Common myeloid progenitor, CD34-positive (primary cell): ENCODE measurements around the gene SLIT3.

ENCODE experiments used
- CTCF ChIA-PET: fragments of 350-600 bp; sonication (Branson Sonifier 250); formaldehyde crosslinking; loops from one replicate; lab custom pipeline; 2021; ENCODE audit warnings: antibody characterized with exemption; lab: Charles Lee
- POLR2A ChIA-PET: fragments of 350-600 bp; sonication (Branson Sonifier 250); formaldehyde crosslinking; loops from one replicate; lab custom pipeline; 2021; ENCODE audit warnings: antibody characterized with exemption; lab: Charles Lee
- DNase-seq, 3 donors: peaks; one replicate each; pipeline versions ENCODE4 v3.0.0 to v3.0.0-alpha.2; 2013
- H3K27ac ChIP-seq, 2 experiments: 1 replicate in 1 of 2; 2 replicates in 1 of 2; pipeline ENCODE4 v1.7.0; 2013; ENCODE audit warnings: inconsistent platforms in 2 of 2, low read length in 2 of 2, mild to moderate bottlenecking in 2 of 2, low read depth in 1 of 2, moderate library complexity in 1 of 2; ENCODE audit not compliant: severe bottlenecking in 2 of 2, insufficient read depth in 1 of 2, poor library complexity in 1 of 2
- H3K27me3 ChIP-seq, 5 experiments: replicated peaks in 2 of 5; 1 replicate in 3 of 5; 2 replicates in 2 of 5; pipeline versions ENCODE4 v1.6.1 to v1.7.0; 2013; ENCODE audit warnings: low read length in 4 of 5, mild to moderate bottlenecking in 2 of 5, moderate library complexity in 2 of 5, inconsistent platforms in 1 of 5; ENCODE audit not compliant: insufficient read depth in 5 of 5, control insufficient read depth in 4 of 5
- H3K36me3 ChIP-seq, 4 experiments: 1 replicate in 2 of 4; 2 replicates in 2 of 4; pipeline versions ENCODE4 v1.6.1 to v1.7.0; 2013; ENCODE audit warnings: low read length in 3 of 4, control low read depth in 1 of 4, mild to moderate bottlenecking in 1 of 4; ENCODE audit not compliant: control insufficient read depth in 4 of 4, insufficient read depth in 4 of 4
- H3K4me1 ChIP-seq, 4 experiments: 1 replicate in 3 of 4; 2 replicates in 1 of 4; pipeline versions ENCODE4 v1.6.1 to v1.7.1; 2013; ENCODE audit warnings: low read length in 3 of 4, mild to moderate bottlenecking in 3 of 4, control low read depth in 1 of 4, inconsistent platforms in 1 of 4, moderate library complexity in 1 of 4; ENCODE audit not compliant: control insufficient read depth in 4 of 4, insufficient read depth in 4 of 4; ENCODE audit errors: control extremely low read depth in 1 of 4
- H3K4me3 ChIP-seq, 7 experiments: 1 replicate in 4 of 7; 2 replicates in 3 of 7; pipeline versions ENCODE4 v1.5.1 to v1.7.0; 2013; ENCODE audit warnings: mild to moderate bottlenecking in 7 of 7, low read length in 6 of 7, moderate library complexity in 6 of 7, inconsistent platforms in 2 of 7, low read depth in 2 of 7, control low read depth in 1 of 7; ENCODE audit not compliant: insufficient read depth in 4 of 7, control insufficient read depth in 1 of 7; ENCODE audit errors: extremely low read depth in 1 of 7
- H3K9me3 ChIP-seq, 5 experiments: 1 replicate in 4 of 5; 2 replicates in 1 of 5; pipeline versions ENCODE4 v1.6.1 to v1.7.1; 2013; ENCODE audit warnings: low read length in 4 of 5, mild to moderate bottlenecking in 2 of 5, inconsistent platforms in 1 of 5, low read depth in 1 of 5, moderate library complexity in 1 of 5; ENCODE audit not compliant: control insufficient read depth in 4 of 5, insufficient read depth in 2 of 5; ENCODE audit errors: control extremely low read depth in 1 of 5
- WGBS: methylation state at CpG from one replicate; pipeline ENCODE4 v1.1.5; 2013; ENCODE audit not compliant: insufficient coverage; 5-methylcytosine and 5-hydroxymethylcytosine counted together

The SLIT3 gene

GRCh38 chr5:169181814-169182213, 119.1 kb downstream of the SLIT3 start:
- H3K4me1 ChIP-seq = no peaks in the 10 kb centered on the region
- ChIA-PET CTCF (no interaction called here), POLR2A (no interaction called here)
- WGBS = 93% methylated on average over 4 of the region's 8 CpGs
- peaks cover 0 to 2% (median 0%) of the 10 kb centered on the region in 5 experiments for H3K27me3 ChIP-seq
- no peak for DNase-seq
- H3K27ac ChIP-seq = no peak overlapping the region
- H3K9me3 ChIP-seq = no peaks in the 10 kb centered on the region
- no peak overlapping the region for H3K4me3 ChIP-seq
- H3K36me3 ChIP-seq = no peaks in the 10 kb centered on the region

- POLR2A ChIA-PET = no interaction called here
- Histone ChIP-seq H3K36me3 (no peaks in the 10 kb centered on the region), H3K9me3 (peaks cover 0 to 1% (median 0%) of the 10 kb centered on the region in 5 experiments), H3K27ac (no peak overlapping the region), H3K27me3 (peaks cover 0 to 2% (median 0%) of the 10 kb centered on the region in 5 experiments), H3K4me1 (no peaks in the 10 kb centered on the region), H3K4me3 (no peak overlapping the region)
- DNase-seq = no peak
- CTCF ChIA-PET = no interaction called here
- 56% methylated on average over 3 of the region's 3 CpGs for WGBS
These were observed 122.2 kb downstream of the SLIT3 start for GRCh38 chr5:169178754-169179153.

GRCh38 chr5:169178274-169178673, 122.7 kb downstream of the SLIT3 start:
- CTCF ChIA-PET = no interaction called here
- Histone ChIP-seq H3K36me3 (no peaks in the 10 kb centered on the region), H3K27ac (no peak overlapping the region), H3K4me1 (no peaks in the 10 kb centered on the region), H3K9me3 (peaks cover 0 to 1% (median 0%) of the 10 kb centered on the region in 5 experiments), H3K4me3 (no peak overlapping the region), H3K27me3 (peaks cover 0 to 2% (median 0%) of the 10 kb centered on the region in 5 experiments)
- POLR2A ChIA-PET = no interaction called here
- no peak for DNase-seq
- WGBS = 97% methylated on average over 3 of the region's 5 CpGs

GRCh38 chr5:169176709-169177694, 123.9 kb downstream of the SLIT3 start:
- WGBS = 97% methylated on average over 3 of the region's 5 CpGs
- no peaks in the 10 kb centered on the region for H3K36me3 ChIP-seq
- no peak for DNase-seq
- H3K4me3 ChIP-seq = no peak overlapping the region
- peaks cover 0 to 1% (median 0%) of the 10 kb centered on the region in 5 experiments for H3K9me3 ChIP-seq
- peaks cover 0 to 2% (median 0%) of the 10 kb centered on the region in 5 experiments for H3K27me3 ChIP-seq
- H3K4me1 ChIP-seq = no peaks in the 10 kb centered on the region
- ChIA-PET POLR2A (no interaction called here), CTCF (no interaction called here)
- H3K27ac ChIP-seq = no peak overlapping the region

- Histone ChIP-seq H3K4me1 (no peaks in the 10 kb centered on the region), H3K36me3 (no peaks in the 10 kb centered on the region), H3K27ac (no peak overlapping the region), H3K27me3 (peaks cover 0 to 5% (median 0%) of the 10 kb centered on the region in 5 experiments), H3K9me3 (peaks cover 0 to 1% (median 0%) of the 10 kb centered on the region in 5 experiments), H3K4me3 (no peak overlapping the region)
- POLR2A ChIA-PET = no interaction called here
- no peak for DNase-seq
- CTCF ChIA-PET = interaction anchor here (0.6 kb wide), 1 partner anchor 1481 kb away, joined by 3 read pairs; no protein-coding TSS in a partner anchor
- WGBS = 100% methylated on average over 2 of the region's 3 CpGs
These were observed 125.2 kb downstream of the SLIT3 start for GRCh38 chr5:169175733-169176132.

GRCh38 chr5:169174923-169175322, 126.0 kb downstream of the SLIT3 start:
- Histone ChIP-seq H3K4me1 (no peaks in the 10 kb centered on the region), H3K27ac (no peak overlapping the region), H3K9me3 (peaks cover 0 to 1% (median 0%) of the 10 kb centered on the region in 5 experiments), H3K27me3 (peaks cover 0 to 4% (median 0%) of the 10 kb centered on the region in 5 experiments), H3K4me3 (no peak overlapping the region), H3K36me3 (no peaks in the 10 kb centered on the region)
- DNase-seq = no peak
- ChIA-PET CTCF (interaction anchor here (0.6 kb wide), 1 partner anchor 1482 kb away, joined by 3 read pairs; no protein-coding TSS in a partner anchor), POLR2A (no interaction called here)
- WGBS = no CpG with 5 or more reads among the region's 1 CpG

- POLR2A ChIA-PET = no interaction called here
These were observed 127.6 kb downstream of the SLIT3 start for GRCh38 chr5:169173372-169173771.

More at GRCh38 chr5:169173372-169173771, 127.6 kb downstream of the SLIT3 start:
- Histone ChIP-seq H3K27me3 (peaks cover 0 to 4% (median 0%) of the 10 kb centered on the region in 5 experiments), H3K9me3 (peaks cover 0 to 1% (median 0%) of the 10 kb centered on the region in 5 experiments), H3K27ac (no peak overlapping the region), H3K36me3 (no peaks in the 10 kb centered on the region), H3K4me1 (no peaks in the 10 kb centered on the region), H3K4me3 (no peak overlapping the region)
- 77% methylated on average over 6 of the region's 6 CpGs for WGBS
- DNase-seq = no peak
- CTCF ChIA-PET = no interaction called here
